Hindlimb muscle (tissue), 1 donor: ENCODE measurements around the gene ACP7. TPM values are rescaled to one million over a fixed set of nuclear protein-coding genes. Genes with fewer than 3 reads are reported as not detected.
"Not testable (repeated sequence)": the region's sequence is repeated elsewhere in the genome, so short reads cannot be mapped to it uniquely, and the experiment has no call there.

Experiments
- DNase-seq: peaks from one replicate; pipeline ENCODE4 v3.0.0-alpha.2; 2013
- polyA plus RNA-seq: library from polyadenylated mRNA; unstranded; fragments of 120-200 nt; gene quantifications from one replicate; pipeline ENCODE4 v1.2.1, GENCODE V29; 2013; ENCODE audit not compliant: insufficient read length

ACP7 gene
- polyA plus RNA-seq, 1 donor = 0.14 TPM

- DNase-seq = no peak
These were observed 26.2 kb downstream of the ACP7 start for GRCh38 chr19:39110263-39110967.

- no peak for DNase-seq
These were observed 27.5 kb downstream of the ACP7 start for GRCh38 chr19:39111593-39112199.

GRCh38 chr19:39112338-39112890 is 28.2 kb downstream of the ACP7 start:
- DNase-seq = no peak

- no peak for DNase-seq
These were observed 29.0 kb downstream of the ACP7 start for GRCh38 chr19:39113199-39113598.

DNA sequence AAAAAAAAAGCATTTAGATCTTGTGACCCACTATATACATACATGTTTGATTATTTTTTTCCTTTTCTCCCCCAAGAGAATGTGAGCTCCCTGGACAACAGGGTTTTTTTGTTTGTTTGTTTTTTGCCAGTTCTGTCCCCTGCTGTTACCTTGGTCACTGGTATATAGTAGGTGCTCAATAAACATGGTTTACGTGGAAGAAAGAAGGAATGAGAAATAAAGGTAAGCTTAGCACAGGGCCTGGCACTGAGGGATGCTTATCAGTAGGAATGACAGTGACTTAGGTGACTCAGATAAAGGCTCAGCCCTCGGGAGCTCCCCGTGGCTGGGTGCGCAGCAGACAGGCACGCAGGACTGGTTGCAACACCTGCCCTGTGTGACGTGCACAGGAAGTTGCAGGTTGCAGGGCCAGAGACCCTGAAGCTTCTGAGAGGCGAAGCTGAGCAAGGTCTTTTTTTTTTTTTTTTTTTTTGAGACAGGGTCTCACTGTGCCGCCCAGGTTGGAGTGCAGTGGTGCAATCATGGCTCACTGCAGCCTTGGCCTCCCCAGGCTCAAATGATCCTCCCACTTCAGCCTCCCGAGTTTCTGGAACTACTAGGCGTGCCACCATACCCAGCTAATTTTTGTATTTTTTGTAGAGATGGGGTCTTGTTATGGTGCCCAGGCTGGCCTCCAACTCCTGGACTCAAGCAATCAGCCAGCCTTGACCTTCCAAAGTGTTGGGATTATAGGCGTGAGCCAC is 31.1 kb downstream of the ACP7 start:
- no peak for DNase-seq

GRCh38 chr19:39117023-39117422 is 32.9 kb downstream of the ACP7 start:
- DNase-seq = not testable (repeated sequence)

DNA sequence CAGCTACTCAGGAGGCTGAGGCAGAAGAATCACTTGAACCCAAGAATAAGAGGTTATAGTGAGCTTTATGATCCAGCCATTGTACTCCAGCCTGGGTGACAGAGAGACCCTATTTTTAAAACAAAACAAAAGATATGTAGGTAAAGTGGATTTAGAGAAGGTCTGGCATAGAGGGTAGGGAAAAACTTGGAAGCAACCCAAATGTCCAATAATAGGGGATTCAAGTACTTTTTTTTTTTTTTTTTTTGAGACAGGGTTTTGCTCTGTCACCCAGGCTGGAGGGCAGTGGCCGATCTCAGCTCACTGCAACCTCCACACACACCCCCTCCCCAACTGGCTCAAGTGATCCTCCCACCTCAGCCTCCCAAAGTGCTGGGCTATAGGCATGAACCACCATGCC is 35.7 kb downstream of the ACP7 start:
- DNase-seq = no peak

DNA sequence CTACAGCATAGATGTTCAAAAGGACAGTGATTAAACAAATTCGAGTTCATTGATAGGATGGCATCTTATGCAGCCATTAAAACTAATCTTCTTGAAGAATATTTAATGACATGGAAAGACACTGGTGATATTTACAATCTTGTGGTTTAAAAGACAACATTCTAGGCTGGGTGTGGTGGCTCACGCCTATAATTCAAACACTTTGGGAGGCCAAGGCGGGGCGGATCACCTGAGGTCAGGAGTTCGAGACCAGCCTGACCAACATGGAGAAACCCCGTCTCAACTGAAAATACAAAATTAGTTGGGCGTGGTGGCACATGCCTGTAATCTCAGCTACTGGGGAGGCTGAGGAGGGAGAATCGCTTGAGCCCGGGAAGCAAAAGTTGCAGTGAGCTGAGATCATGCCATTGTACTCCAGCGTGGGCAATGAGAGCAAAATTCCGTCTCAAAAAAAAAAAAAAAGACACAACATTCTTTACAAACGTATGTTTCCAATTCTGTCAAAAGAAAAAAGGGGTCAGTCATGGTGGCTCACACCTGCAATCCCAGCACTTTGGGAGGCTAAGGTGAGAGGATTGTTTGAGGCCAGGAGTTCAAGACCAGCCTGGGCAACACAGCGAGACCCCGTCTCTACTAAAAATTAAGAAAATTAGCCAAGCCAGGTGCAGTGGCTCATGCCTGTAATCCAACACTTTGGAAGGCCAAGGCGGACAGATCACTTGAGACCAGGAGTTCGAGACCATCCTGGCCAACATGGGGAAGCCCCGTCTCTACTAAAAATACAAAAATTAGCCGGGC is 39.0 kb downstream of the ACP7 start:
- no peak for DNase-seq

DNA sequence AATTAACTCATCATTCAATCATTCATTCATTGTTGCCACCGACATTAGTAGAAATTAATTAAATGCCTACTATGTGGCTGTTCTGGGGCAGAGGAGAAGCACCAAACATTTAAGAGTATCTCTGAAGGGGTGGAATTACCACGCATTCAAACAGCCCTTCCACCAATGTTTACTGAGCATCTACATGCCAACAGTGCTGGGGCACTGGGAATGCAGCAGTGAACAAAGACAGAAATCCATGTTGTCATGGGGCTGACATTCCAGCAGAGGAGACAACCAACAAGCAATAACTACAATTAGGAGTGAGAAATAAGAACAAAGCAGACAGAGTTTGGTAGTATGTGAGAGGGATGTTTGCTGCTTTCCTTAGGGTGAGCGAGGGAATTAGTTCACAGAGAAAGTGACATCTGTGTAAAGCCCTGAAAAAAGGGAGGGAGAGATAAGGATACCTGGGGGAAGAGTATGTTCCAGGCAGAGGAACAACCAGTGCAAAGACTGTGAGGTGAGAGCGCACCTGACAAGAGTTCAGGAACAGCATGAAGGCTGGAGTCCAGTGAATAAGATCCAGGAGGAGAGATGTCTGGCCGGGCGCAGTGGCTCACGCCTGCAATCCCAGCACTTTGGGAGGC is 40.1 kb downstream of the ACP7 start:
- DNase-seq = no peak

- no peak for DNase-seq
These were observed 41.0 kb downstream of the ACP7 start for GRCh38 chr19:39125199-39125553.

GRCh38 chr19:39125554-39126311 is 41.6 kb downstream of the ACP7 start, which contains the start of gene PAK4:
Gene PAK4 (plus strand): TSS chr19:39125786. CDS start chr19:39169554, 43,768 bp downstream.
- peak; percentile 98 for DNase-seq

GRCh38 chr19:39126312-39127187 is 42.4 kb downstream of the ACP7 start:
- DNase-seq = no peak

DNA sequence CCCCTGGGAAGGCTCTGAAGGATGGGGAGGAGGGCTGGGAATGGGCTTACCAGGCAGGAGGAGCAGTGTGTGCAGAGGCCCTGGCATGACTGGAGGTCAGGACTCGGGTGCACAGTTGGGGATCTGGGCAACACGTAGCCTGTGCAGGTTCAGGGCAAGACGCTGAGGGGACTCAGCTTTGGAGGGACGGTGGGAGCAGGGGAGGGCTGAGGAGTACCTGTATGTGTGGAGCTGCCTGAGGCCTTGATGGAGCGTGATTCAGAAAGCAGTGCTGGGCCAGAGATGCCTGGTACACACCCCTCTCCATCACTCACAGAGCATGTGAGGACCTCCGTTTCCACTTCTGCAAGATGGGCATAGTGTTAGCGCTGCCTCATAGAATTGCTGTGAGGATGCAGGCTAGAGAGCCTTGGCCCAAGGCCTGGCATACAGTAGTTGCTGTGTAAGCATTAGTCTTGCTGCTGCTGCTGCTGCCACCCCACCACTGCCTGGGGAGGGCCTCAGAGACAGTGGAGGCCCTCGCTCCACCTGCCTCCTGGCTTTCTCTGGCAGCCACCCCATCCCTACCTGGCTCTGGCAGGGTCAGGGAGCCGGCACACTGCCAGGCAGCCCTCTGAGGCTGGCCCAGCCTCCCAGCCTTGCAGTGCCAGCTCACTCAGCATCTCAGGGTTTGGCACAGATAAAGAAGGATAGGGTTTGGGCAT is 43.8 kb downstream of the ACP7 start:
- DNase-seq = no peak

DNA sequence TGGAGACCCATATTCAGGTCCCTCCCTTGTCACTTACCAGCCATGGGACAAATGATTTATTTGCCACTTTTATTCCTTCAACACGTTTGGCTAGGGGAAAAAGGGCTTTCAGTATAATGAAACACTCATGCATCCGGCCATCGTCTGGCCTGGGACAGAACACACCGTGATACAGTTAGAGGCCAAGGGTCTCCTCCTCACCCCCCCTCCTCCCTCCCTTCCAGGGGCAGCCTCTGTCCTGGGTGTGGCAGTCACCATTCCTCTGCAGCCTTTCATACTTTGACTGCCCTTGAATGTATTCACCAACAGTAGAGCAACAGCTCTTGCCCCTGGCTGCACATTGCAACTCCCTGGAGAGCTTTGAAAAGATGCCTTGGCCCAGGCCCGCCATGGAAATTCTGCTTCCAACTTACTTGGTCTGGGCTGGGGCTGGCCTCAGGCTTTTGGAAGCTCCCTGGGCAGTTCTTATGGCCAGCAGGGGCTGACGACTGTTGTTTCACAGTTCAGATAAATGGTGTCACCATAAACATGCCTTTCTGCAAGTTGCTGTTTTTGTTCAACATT is 44.4 kb downstream of the ACP7 start:
- no peak for DNase-seq

DNA sequence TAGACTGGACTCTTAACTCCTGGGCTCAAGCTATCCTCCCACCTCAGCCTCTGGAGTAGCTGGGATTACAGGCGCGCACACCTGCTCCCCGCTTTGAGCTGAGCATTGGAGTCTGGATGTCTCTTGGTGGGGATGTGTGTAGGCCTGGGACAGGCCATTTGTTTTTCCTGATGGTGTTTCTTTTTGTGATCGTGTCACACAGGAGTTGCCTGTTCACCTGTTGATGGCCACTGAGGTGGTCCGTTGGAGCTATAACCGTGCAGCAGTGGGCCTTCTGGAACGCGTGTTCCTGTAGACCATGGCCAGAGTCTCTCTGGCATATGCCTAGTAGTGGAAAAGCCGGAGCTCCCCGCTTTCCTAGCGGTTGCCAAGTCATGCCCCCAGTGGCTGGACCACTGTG is 44.9 kb downstream of the ACP7 start:
- DNase-seq = no peak

GRCh38 chr19:39130337-39131254 is 46.4 kb downstream of the ACP7 start:
- peak; percentile 77 for DNase-seq

DNA sequence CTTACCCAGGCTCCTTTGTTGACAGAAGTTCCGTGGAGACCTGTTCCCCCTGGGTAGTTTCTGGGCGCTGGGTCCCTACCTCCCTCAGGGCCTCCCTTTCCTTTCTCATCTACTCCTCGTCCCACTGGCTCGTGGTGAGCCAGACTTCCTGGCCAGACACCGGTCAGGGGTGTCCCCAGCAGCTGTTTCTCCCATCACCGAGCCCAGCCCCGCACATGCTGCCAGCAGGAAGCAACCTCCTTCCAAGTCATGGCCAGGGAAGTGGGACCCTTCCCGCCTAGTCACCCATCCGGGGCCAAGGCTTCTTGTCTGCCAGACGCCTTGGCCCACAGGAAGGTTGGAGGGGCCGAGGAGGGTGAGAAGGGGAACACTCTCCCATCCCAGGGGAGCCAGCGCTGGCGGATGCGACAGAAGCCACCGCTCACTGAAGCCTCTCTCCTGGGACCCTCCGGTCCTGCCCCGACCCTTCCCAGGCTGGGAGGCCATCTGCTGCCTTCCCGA is 47.1 kb downstream of the ACP7 start:
- peak; percentile 69 for DNase-seq
